GM12873 (cell line): ENCODE results near the gene FHOD3.

Experiments
- TF ChIP-seq, protein P1 (sequence below): IDR thresholded peaks from 2 replicates; pipeline ENCODE4 v1.5.1; 2012; ENCODE audit warnings: low read depth, mild to moderate bottlenecking, moderate library complexity, low read length, control low read depth; ENCODE audit not compliant: insufficient read depth; ENCODE audit errors: missing control alignments

Gene FHOD3

DNA sequence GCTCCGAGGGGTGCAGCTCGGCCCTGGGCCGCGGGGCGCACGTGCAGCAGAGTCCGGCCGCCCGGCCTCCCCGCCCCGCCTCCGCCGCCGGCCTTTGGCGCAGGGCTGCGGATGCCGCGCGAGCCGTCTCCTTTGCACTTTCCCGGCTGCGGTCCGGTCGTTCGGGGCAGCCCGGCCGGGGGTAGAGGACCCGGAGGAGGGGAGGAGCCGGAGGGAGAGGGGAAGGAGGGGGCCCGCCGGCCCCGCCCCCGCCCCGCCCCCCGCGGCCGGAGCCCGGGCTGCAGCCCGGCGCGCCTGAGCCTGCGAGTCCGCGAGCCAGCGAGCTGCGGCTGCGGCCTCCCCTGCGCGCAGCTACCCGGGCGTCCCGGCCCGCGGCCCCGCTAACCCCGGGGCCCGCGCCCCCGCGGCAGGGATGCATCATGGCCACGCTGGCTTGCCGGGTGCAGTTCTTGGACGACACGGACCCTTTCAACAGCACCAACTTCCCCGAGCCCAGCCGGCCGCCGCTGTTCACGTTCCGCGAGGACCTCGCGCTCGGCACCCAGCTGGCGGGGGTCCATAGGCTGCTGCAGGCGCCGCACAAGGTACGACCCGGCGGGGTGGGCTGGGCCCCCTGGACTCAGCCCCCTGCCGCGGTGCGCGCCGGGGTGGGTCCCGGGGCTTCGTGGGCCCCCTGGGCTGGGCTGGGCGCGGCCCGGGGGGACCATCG is at the start of gene FHOD3:
Gene FHOD3 (plus strand): TSS at position 297 of the 709 bp plus-strand sequence. CDS start 123 bp downstream, at position 420.
- TF ChIP-seq, protein P1, sequence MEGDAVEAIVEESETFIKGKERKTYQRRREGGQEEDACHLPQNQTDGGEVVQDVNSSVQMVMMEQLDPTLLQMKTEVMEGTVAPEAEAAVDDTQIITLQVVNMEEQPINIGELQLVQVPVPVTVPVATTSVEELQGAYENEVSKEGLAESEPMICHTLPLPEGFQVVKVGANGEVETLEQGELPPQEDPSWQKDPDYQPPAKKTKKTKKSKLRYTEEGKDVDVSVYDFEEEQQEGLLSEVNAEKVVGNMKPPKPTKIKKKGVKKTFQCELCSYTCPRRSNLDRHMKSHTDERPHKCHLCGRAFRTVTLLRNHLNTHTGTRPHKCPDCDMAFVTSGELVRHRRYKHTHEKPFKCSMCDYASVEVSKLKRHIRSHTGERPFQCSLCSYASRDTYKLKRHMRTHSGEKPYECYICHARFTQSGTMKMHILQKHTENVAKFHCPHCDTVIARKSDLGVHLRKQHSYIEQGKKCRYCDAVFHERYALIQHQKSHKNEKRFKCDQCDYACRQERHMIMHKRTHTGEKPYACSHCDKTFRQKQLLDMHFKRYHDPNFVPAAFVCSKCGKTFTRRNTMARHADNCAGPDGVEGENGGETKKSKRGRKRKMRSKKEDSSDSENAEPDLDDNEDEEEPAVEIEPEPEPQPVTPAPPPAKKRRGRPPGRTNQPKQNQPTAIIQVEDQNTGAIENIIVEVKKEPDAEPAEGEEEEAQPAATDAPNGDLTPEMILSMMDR = no peak

DNA sequence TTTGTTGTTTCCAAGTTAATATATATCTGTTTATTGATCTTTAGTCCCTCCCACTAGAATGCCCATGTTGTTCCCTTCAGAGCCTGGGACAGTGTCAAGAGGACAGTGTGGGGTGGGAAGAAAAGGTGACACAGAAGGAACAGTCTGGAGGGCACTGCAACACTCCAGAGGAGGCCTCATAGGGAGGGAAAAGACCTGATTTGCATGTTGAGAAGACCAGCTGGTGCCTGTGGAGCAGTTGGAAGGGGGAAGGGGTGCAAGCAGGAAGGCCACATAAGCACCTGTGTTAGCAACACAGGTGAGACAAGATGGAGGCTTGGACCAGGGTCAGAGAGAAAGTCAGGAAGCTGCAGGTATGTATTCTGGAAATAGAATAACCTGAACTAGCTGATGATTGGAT is 48.1 kb upstream of the FHOD3 start:
- TF ChIP-seq, protein P1 = no peak

DNA sequence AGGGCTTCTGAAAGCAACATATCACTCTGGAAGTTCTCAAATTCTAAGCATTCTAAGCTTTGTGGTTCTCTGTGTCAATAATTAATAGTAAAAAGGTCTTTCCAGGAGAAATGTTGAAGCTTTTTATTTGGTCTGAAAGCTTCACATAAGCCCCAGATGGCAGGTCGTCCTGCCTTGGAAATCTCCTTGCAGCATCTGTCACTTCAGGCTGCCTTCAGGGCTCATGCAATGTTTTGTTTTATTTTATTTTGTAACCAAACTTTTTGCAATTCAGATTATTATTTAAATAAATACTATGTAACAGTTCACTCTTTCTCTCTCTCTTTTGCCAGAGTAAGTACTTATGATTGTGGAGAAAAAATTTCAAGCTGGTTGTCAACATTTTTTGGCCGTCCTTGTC is 46.7 kb upstream of the FHOD3 start:
- TF ChIP-seq, protein P1 = no peak

DNA sequence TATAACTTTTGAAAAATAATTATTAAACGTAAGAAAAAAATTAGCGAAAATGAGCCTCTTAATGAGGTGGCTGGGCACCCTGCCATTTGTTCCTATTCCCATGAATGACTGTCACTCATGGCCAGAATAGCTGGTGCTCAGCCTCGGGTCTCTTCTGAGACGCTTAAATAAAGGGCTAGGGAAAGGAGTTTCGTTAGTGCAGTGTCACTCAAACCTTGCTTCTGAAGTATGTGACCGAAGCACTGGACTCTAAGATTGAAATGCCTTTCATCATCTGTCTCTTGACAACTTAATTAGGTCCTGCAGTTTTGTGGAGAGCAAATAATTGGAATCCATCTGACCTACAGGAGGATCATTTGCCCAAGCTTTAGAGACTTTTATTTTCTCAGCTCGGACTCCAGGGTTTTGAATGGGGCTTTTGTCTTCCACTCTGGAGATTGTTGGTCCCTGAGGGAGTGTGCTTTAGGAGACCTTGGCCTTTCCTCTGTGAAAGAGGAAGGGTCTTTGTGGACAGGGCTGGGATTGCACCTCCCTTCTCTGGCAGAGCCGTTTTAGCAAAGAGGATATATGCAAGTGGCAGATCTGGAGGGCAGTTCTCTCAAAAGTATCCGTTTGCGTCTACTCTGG is 42.3 kb upstream of the FHOD3 start:
- TF ChIP-seq, protein P1 = no peak

DNA sequence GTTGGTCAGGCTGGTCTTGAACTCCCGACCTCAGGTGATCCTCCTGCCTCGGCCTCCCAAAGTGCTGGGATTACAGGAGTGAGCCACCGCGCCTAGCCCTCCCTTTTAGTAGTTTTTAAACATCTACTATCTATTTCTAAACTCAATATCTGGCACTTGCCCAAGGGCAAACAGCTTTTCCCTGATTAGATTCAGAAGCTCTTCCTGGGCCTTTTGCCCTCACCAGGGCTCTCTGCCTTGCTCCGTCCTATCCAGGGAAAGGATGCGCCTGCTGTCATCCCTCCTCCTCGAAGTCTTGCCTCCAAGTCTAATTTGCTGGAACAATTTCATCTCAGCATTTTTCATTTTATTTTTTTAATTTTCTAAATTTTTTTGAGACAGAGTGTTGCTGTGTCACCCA is 41.4 kb upstream of the FHOD3 start:
- TF ChIP-seq, protein P1 = no peak

DNA sequence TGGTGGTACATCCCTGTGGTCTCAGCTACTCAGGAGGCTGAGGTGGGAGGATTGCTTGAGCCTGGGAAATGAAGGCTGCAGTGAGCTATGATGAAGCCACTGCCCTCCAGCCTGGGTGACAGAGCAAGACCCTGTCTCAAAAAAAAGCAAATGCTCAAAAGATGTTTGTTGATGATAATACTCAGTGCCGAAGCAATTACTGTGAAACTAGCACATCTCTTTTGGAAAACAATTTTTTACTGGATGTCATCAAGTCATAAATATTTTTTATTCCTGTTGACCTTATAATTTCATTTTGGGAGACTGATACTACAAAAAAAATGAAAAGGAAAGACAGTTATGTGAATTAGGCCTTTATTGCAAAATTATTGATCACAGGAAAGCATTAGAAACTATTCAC is 34.5 kb upstream of the FHOD3 start:
- TF ChIP-seq, protein P1 = no peak

DNA sequence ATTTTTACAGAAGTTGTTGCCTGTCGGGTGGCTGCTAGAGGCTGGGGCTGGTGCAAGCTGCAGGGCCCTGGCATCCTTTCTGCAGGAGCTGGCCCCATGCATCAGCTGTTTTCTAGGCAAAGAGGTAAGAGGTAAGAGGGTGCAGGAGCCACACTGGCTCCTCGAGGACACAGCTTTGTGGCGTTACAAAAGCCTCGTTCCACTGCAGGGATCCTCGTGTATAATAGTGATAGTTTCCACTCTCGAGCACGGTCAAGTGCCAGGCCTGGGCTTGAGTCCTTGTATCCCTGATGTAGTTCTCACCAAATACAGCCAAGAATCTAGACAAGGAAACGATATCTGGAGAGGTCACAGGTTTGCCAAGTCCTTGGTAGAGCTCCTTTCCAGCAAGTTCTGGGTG is 33.2 kb upstream of the FHOD3 start:
- TF ChIP-seq, protein P1 = no peak
